PFSK-1 (cell line): ENCODE results near the gene FAM20C.

ENCODE experiments used
- FOXP2 ChIP-seq: optimal IDR thresholded peaks from 2 replicates; pipeline ENCODE3; 2011; ENCODE audit warnings: borderline replicate concordance, control low read depth, inconsistent platforms; ENCODE audit not compliant: insufficient read depth; ENCODE audit errors: extremely low read length, extremely low read depth
- POLR2AphosphoS5 ChIP-seq: IDR thresholded peaks from 2 replicates; pipeline ENCODE4 v1.6.1; 2012; ENCODE audit warnings: low read depth, mild to moderate bottlenecking, control low read depth, low read length, moderate library complexity
- SIN3A ChIP-seq: IDR thresholded peaks from 2 replicates; pipeline ENCODE4 v1.6.1; 2012; ENCODE audit warnings: mild to moderate bottlenecking, low read length, moderate library complexity, borderline replicate concordance; ENCODE audit not compliant: insufficient read depth
- TAF1 ChIP-seq: IDR thresholded peaks from 2 replicates; pipeline ENCODE4 v1.6.1; 2012; ENCODE audit warnings: low read length, control low read depth, borderline replicate concordance; ENCODE audit not compliant: insufficient read depth
- TF ChIP-seq, protein P1 (sequence below), 2 experiments: IDR thresholded peaks; 2 replicates each; pipeline versions ENCODE4 v1.6.1 to v1.8.0; 2011 to 2012; ENCODE audit warnings: low read depth in 2 of 2, low read length in 2 of 2, control low read depth in 1 of 2, inconsistent platforms in 1 of 2, mild to moderate bottlenecking in 1 of 2, moderate library complexity in 1 of 2; ENCODE audit not compliant: insufficient read depth in 1 of 2

Gene FAM20C

DNA sequence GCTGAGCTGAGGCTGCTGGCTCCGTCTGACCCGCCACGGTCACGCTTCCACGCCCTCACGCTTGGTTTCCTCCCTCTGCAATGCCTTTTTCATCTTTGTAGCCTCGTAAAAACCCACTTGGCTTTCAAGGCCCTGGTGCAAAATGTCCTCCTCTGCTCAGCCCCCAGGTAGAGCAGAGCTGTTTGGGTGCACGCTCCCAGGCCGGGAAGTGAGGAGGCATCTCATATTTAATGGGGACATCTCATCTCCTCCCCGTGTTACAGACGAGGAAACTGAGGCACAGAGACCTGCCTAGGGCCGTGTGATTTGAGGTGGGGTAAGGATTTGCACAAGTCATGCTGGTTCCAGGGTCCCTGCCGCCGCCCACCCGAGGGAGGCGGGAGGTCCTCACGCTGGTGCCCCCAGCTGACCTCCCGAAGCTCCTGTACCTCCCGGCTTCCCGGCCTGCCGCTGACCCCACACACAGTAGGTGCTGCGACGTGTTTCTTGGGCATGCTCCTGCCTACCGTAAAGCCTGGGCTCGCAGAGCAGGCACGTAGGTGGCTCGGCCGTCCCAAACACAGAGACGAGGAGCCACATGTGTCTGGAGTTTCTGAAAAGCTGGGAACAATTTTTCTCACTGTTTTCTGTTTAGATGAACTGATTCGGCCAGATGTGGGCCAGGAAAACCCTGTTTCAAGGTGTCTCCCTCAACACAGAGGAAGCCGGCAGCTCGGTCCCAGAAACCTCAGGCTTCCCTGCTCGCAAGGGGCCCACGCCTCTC is 109.1 kb downstream of the FAM20C start:
- TF ChIP-seq TAF1, result no peak
- TF ChIP-seq, protein P1, sequence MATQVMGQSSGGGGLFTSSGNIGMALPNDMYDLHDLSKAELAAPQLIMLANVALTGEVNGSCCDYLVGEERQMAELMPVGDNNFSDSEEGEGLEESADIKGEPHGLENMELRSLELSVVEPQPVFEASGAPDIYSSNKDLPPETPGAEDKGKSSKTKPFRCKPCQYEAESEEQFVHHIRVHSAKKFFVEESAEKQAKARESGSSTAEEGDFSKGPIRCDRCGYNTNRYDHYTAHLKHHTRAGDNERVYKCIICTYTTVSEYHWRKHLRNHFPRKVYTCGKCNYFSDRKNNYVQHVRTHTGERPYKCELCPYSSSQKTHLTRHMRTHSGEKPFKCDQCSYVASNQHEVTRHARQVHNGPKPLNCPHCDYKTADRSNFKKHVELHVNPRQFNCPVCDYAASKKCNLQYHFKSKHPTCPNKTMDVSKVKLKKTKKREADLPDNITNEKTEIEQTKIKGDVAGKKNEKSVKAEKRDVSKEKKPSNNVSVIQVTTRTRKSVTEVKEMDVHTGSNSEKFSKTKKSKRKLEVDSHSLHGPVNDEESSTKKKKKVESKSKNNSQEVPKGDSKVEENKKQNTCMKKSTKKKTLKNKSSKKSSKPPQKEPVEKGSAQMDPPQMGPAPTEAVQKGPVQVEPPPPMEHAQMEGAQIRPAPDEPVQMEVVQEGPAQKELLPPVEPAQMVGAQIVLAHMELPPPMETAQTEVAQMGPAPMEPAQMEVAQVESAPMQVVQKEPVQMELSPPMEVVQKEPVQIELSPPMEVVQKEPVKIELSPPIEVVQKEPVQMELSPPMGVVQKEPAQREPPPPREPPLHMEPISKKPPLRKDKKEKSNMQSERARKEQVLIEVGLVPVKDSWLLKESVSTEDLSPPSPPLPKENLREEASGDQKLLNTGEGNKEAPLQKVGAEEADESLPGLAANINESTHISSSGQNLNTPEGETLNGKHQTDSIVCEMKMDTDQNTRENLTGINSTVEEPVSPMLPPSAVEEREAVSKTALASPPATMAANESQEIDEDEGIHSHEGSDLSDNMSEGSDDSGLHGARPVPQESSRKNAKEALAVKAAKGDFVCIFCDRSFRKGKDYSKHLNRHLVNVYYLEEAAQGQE (IDR thresholded peaks at IDR 0.05; ENCODE audit: insufficient read depth in 1 of 2, low read depth in 2 of 2, low read length in 2 of 2), result no peak
- no peak for TF ChIP-seq POLR2AphosphoS5
- no peak for TF ChIP-seq SIN3A

DNA sequence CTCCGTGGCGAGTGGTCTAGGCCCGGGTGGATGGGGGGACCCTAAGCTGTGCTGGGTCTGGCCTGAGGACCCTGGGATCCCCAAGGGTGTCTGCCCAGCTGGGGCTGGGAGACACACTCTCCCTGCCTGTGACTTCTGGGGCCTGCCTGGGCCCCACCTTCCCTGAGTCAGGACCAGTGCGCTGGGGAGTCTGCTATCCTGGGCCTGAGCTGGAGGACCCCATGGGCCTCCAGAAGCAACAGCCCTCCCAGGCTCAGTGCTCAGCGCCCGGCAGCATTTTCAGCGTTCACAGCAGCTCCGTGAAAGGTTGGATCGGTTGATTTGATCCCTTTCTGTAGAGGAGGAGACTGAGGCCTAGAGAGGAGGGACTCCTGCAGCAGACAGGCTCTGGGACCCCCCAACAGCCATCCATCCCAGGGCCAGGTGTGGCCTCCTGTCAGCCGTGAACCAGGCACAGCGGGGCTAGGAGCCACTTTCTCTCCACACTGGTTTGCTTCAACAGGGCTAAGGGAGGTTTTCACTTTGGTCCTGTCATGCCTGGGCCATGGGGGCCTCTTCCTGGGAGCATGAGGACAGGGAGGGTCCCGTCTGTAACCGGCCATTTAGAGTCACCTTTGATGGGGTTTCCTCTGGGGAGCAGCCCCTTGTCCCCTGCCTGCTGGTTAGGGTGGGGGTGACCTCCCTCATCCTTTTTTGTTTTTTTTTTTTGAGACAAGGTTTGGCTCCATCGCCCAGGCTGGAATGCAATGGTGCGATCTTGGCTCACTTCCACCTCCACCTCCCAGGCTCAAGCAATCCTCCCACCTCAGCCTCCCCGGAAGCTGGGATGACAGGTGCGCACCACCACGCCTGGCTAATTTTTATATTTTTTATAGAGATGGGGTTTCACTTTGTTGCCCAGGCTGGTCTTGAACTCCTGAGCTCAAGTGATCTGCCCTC is 110.0 kb downstream of the FAM20C start:
- TF ChIP-seq SIN3A, result no peak
- TF ChIP-seq POLR2AphosphoS5, result no peak
- TF ChIP-seq, protein P1 (IDR thresholded peaks at IDR 0.05; ENCODE audit: insufficient read depth in 1 of 2, low read depth in 2 of 2, low read length in 2 of 2), result no peak
- TF ChIP-seq FOXP2, result no peak
- no peak for TF ChIP-seq TAF1

DNA sequence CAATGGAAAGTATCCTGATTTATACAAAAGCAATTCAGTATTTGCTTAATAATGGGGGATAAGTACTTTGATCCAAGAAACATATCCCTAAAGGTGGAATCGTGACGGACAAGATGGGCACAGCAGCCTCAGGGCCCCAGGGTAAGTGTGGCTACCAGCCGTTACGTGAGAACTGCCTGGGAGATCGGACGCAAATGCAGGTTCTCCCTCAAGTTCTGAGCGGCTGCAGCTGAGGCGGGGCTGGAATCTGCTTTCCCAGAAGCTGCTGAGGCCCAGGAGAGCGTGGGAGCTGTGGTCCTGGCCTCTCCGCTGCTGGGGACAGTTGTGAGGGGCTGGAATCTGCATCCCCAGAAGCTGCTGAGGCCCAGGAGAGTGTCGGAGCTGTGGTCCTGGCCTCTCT is 111.1 kb downstream of the FAM20C start:
- TF ChIP-seq FOXP2, result no peak
- no peak for TF ChIP-seq TAF1

- TF ChIP-seq FOXP2 (no peak), POLR2AphosphoS5 (no peak), TAF1 (no peak), SIN3A (no peak)
- TF ChIP-seq, protein P1 (IDR thresholded peaks at IDR 0.05; ENCODE audit: insufficient read depth in 1 of 2, low read depth in 2 of 2, low read length in 2 of 2), result no peak
Observed at GRCh38 chr7:303884-304573, 111.7 kb downstream of the FAM20C start.

DNA sequence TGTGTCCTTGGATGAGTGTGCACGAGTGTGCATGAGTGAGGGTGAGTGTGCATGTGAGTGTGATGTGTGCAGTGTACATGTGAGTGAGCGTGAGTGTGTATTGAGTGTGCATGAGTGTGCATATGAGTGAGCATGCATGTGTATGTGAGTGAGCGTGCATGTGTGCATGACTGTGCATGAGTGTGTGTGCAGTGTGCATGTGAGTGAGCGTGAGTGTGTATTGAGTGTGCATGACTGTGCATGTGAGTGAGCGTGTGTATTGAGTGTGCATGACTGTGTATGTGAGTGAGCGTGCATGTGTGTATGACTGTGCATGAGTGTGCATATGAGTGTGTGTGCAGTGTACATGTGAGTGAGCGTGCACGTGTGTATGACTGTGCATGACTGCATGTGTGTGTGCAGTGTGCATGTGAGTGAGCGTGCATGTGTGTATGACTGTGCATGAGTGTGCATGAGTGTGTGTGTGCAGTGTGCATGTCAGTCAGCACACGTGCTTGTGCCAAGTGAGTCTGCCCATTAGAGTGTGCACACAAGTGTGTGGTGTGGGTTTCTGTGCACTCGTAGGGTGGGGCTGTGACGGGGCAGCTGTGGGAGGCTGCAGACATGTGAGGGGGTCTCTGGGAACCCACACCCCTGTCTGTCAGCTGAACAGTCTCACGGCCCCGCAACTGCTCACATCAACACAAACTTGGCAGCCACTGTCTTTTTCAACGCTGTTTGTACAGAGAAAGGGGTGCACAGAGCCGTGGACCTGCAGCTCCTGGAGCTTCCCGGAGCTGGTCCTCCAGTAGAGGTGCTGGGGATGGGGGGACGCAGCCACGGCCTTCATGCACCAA is 112.4 kb downstream of the FAM20C start:
- TF ChIP-seq TAF1, result no peak
- TF ChIP-seq FOXP2, result no peak
- TF ChIP-seq, protein P1 (IDR thresholded peaks at IDR 0.05; ENCODE audit: insufficient read depth in 1 of 2, low read depth in 2 of 2, low read length in 2 of 2), result no peak
- no peak for TF ChIP-seq POLR2AphosphoS5
- no peak for TF ChIP-seq SIN3A
